Activated CD8-positive, alpha-beta memory T cell treated with anti-CD3 and anti-CD28 coated beads, Interleukin-2, amount 10 ng/mL, durations not matched to agents 7 days and 5 days (primary cell): Measurements from ENCODE around the gene ARMCX4. TPM values are rescaled to one million over a fixed set of nuclear protein-coding genes. Genes with fewer than 3 reads are reported as not detected.

ENCODE experiments used
- ATAC-seq: fragments of 150-1000 bp; cut with Tn5 transposase; one replicate; pipeline ENCODE4 v1.10.0; 2021; ENCODE audit warnings: moderate library complexity
- CTCF ChIA-PET: fragments of 350-600 bp; sonication (Branson Sonifier 250); formaldehyde crosslinking; loops from one replicate; lab custom pipeline; 2021; ENCODE audit warnings: antibody characterized with exemption; lab: Charles Lee
- DNase-seq: peaks from one replicate; pipeline ENCODE4 v3.0.0-alpha.2; 2020
- H3K27ac Mint-ChIP-seq: one replicate; pipeline ENCODE4 v1.8.0; 2021; ENCODE audit warnings: mild to moderate bottlenecking, mixed read lengths
- H3K27me3 Mint-ChIP-seq: one replicate; pipeline ENCODE4 v1.8.0; 2021; ENCODE audit warnings: mixed read lengths
- H3K36me3 Mint-ChIP-seq: one replicate; pipeline ENCODE4 v1.8.0; 2021; ENCODE audit warnings: mild to moderate bottlenecking, mixed read lengths
- H3K4me1 Mint-ChIP-seq: one replicate; pipeline ENCODE4 v1.8.0; 2021; ENCODE audit warnings: mixed read lengths
- H3K4me3 Mint-ChIP-seq: one replicate; pipeline ENCODE4 v1.8.0; 2021; ENCODE audit warnings: mild to moderate bottlenecking, moderate library complexity, mixed read lengths
- H3K9me3 Mint-ChIP-seq: one replicate; pipeline ENCODE4 v1.8.0; 2022; ENCODE audit warnings: low read depth, mixed read lengths
- total RNA-seq, 2 experiments: library from RNA; stranded (reverse); gene quantifications; one replicate each; pipeline ENCODE4 v1.2.3, GENCODE V29; 2021

Gene ARMCX4
- 1 to 10 TPM; 1.8 to 2.4 TPM for total RNA-seq

DNA sequence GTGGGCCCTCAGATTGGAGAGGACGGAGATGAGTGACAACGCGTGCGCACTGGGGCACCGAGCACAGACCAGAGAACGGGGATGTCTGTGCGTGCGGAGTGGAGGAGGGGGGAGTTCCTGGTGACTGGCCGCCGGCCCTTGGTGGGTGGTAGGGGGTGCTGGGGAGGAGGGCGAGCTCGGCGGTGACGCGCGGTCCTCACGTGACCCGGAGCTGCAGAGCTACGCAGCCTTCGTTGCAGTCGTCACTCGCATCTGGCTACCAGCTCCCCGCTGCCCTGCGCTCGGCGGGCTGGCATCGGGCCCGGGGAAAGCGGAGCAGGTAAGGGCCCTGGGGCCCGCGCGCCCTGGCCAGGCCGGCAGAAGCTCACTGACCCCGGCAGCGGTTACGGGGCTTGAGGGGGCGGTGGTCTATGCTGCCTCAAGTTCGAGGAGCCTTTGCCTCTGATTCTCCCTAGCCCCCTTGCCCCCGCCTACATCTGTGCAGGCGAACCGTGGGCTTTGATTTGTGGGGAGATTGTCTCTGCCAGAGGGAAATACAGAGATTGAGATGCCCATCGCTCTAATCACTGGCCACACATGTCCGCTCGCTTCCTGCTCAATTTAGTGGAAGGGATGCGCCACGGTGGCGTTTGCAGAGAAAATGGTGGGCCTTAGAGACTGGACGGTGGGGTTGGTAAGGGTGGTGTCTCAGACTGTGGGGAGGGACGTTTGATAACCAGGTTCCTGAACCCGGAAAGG is at the start of gene ARMCX4:
TSS of gene ARMCX4 (plus strand) at position 245 of the 738 bp plus-strand sequence. CDS start 3,134 bp downstream, outside the sequence.
- CTCF ChIA-PET, result no interaction called here

DNA sequence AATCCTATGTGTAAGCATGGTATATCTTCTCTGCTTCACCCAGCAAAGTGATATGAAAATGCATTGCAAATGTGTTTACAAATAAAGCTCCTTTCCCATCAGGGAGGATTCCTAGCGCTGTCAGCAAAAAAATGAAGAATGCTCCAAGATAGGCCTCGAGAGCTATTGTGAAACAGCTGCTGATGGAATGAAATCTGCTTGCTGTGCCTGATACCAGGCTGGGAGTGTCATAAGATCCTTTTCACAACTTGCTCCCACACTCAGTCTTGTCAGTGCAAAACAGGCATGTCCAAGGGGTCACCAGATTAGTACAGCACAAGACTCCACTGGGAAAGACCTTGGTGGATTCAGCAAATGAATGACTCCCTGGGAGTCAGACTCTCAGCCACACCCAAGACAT is 43.2 kb upstream of the ARMCX4 start:
- no peaks in the 10 kb centered on the region for H3K27me3 Mint-ChIP-seq
- no peak overlapping the region for H3K4me3 Mint-ChIP-seq
- no peaks in the 10 kb centered on the region for H3K9me3 Mint-ChIP-seq
- ATAC-seq (no peak), DNase-seq (no peak)
- CTCF ChIA-PET, result no interaction called here
- no peak overlapping the region for H3K27ac Mint-ChIP-seq
- H3K4me1 Mint-ChIP-seq, result peaks cover 2% of the 10 kb centered on the region
- peaks cover 8% of the 10 kb centered on the region for H3K36me3 Mint-ChIP-seq

More for the DNA sequence above, at the start of gene ARMCX4:
- DNase-seq (peak; percentile 40), ATAC-seq (peak; percentile 39)
- H3K4me3 Mint-ChIP-seq, result peak within 1 kb of the TSS; percentile 64
- peaks cover 6% of the 10 kb centered on the region for H3K4me1 Mint-ChIP-seq
- H3K9me3 Mint-ChIP-seq, result no peaks in the 10 kb centered on the region
- H3K36me3 Mint-ChIP-seq, result no peaks in the 10 kb centered on the region
- H3K27me3 Mint-ChIP-seq, result peaks cover 8% of the 10 kb centered on the region
- H3K27ac Mint-ChIP-seq, result no peak within 1 kb of the TSS

DNA sequence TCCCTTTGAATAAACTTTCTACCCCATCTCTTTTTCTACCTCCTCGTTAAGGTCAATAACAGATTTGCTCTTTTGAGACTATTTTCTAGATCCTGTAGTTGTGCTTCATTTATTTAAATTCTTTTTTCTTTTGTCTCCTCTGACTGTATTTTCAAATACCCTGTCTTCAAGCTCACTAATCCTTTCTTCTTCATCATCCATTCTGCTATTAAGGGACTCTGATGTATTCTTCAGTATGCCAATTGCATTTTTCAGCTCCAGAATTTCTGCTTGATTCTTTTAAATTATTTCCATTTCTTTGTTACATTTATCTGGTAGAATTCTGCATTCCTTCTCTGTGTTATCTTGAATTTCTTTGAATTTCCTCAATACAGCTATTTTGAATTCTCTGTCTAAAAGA is 36.0 kb upstream of the ARMCX4 start:
- H3K4me3 Mint-ChIP-seq, result no peak overlapping the region
- no peak for ATAC-seq
- H3K27me3 Mint-ChIP-seq, result no peaks in the 10 kb centered on the region

DNA sequence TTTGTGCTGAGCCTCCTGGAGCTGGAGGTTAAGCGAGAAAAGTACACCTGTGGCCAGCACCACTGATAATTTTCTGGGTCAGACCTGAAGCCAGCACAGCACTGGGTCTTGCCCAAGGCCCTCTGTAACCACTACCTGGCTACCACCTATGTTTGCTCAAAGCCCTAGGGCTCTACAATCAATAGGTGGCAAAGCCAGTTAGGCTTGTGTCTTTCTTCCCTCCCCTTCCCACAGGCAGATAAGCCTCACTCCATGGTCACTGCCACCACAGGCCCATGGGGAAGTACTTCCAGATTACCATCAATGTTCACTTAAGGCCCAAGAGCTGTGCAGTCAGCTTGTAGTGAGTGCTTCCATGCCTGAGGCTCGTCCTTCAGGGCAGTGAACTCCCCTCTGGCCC is 35.2 kb upstream of the ARMCX4 start:
- no peak for DNase-seq
- no peak for ATAC-seq
- peaks cover 3% of the 10 kb centered on the region for H3K36me3 Mint-ChIP-seq
- no peak overlapping the region for H3K27ac Mint-ChIP-seq
- H3K27me3 Mint-ChIP-seq, result no peaks in the 10 kb centered on the region
- peaks cover 2% of the 10 kb centered on the region for H3K4me1 Mint-ChIP-seq
- no peak overlapping the region for H3K4me3 Mint-ChIP-seq
- CTCF ChIA-PET, result no interaction called here
- no peaks in the 10 kb centered on the region for H3K9me3 Mint-ChIP-seq

More for the DNA sequence above, 36.0 kb upstream of the ARMCX4 start:
- Mint-ChIP-seq H3K4me1 (peaks cover 2% of the 10 kb centered on the region), H3K9me3 (no peaks in the 10 kb centered on the region), H3K27ac (no peak overlapping the region), H3K36me3 (peaks cover 5% of the 10 kb centered on the region)
- DNase-seq, result no peak
- CTCF ChIA-PET, result no interaction called here

DNA sequence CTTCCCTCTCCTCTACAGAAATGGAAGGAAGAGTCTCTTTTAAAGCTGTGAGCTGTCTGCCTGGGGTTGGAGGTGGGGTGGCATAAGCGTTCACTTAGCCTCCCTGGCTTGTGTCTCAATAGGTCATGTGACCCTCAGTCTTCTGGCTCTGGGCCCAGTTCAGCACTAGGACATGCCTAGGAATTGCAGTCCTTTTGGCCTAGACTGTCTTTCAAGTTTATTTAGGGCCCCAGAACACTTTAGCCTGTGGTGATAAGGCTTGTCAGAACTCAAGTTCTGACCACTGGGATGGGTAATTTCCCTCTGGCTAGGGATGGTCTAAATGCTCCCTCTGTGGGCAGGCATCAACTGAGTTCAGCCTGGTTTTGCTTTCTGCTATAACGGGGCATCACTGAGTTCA is 34.3 kb upstream of the ARMCX4 start:
- Mint-ChIP-seq H3K4me3 (no peak overlapping the region), H3K27ac (no peak overlapping the region), H3K4me1 (peaks cover 2% of the 10 kb centered on the region), H3K9me3 (no peaks in the 10 kb centered on the region), H3K36me3 (peaks cover 3% of the 10 kb centered on the region), H3K27me3 (no peaks in the 10 kb centered on the region)
- CTCF ChIA-PET, result no interaction called here
- DNase-seq (no peak), ATAC-seq (no peak)

DNA sequence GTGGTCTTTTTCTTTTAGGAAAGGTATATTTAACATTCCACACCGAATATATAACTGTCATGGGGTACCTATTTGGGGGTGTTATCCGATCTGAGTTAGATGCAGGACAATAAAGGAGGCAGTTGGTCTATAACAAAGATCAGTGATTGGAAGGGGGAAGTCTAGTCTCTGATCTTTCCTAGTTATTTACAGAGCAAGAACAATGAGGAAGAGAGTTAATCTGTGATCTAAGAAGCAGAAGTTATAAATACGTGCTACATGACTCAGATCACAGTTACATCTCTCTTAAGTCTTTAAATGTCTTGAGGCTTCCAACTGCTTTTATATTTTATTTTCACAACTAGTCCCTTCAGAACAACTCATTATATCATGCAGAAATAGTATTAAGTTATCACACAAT is 33.2 kb upstream of the ARMCX4 start:
- Mint-ChIP-seq H3K4me1 (no peaks in the 10 kb centered on the region), H3K4me3 (no peak overlapping the region), H3K27me3 (no peaks in the 10 kb centered on the region), H3K36me3 (peaks cover 3% of the 10 kb centered on the region), H3K27ac (no peak overlapping the region), H3K9me3 (no peaks in the 10 kb centered on the region)
- ATAC-seq (no peak), DNase-seq (no peak)
- CTCF ChIA-PET, result no interaction called here

DNA sequence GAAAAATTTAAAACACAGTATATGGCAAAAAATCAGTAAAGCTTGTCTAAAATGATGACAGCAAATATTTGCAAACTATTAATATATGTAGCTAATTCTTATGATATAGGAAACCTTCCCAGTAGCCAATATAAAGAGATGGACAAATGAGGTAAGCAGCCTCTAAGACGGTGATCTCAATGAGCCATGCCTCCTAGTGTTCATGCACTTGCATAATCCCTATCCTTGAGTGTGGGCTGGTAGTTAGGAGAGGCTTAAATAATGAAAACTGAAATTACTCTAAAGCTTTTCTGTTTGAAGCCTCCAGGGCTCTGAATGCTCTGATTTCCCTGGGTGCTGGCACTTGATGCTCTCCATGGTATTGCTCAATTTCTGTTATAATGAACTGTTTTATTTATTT is 24.6 kb upstream of the ARMCX4 start:
- H3K27ac Mint-ChIP-seq, result no peak overlapping the region
- no peak for ATAC-seq
- CTCF ChIA-PET, result no interaction called here
- H3K27me3 Mint-ChIP-seq, result no peaks in the 10 kb centered on the region
- H3K4me3 Mint-ChIP-seq, result no peak overlapping the region
- H3K4me1 Mint-ChIP-seq, result no peaks in the 10 kb centered on the region
- no peaks in the 10 kb centered on the region for H3K36me3 Mint-ChIP-seq
- DNase-seq, result no peak
- H3K9me3 Mint-ChIP-seq, result no peaks in the 10 kb centered on the region

DNA sequence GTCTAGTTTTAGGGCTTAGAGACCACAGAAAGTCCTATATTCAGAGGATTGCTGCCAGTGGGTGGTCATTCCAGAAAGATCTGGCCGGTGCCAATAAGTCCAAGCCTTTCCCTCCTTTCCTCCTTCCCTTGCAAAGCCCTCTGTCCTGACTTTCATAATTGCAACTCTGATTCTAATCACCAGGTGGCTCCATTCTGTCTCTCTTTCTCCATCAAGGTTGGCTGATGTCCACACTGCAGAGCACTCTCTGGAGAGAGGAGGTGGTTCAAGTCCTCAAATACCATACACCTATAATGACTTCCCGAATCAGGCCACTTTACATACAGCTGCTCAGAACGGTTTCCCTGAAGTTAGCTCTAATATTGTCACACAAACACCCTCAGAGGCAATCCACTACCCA is 22.4 kb upstream of the ARMCX4 start:
- H3K4me3 Mint-ChIP-seq, result no peak overlapping the region
- DNase-seq (no peak), ATAC-seq (no peak)
- no peaks in the 10 kb centered on the region for H3K4me1 Mint-ChIP-seq
- CTCF ChIA-PET, result no interaction called here
- H3K27ac Mint-ChIP-seq, result no peak overlapping the region
- H3K9me3 Mint-ChIP-seq, result no peaks in the 10 kb centered on the region
- H3K36me3 Mint-ChIP-seq, result no peaks in the 10 kb centered on the region
- no peaks in the 10 kb centered on the region for H3K27me3 Mint-ChIP-seq

DNA sequence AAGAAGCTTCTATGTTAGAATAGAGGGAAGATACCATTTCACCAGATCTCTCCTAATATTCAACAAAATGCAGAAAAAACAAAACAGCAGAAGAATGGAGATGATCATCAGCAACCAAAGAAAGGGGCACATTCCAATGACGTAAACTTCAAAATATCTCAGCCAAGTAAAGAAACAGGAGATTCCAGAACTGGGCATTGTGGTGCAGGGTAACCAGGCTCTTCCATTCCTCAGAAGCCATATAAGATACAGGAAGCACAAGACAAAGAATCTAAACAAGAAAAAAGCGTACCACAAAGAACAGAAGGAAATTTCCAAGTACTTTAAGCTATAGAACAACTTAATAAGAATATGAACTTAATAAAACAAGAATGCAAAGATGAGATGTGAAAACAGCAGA is 6.9 kb upstream of the ARMCX4 start:
- ATAC-seq (no peak), DNase-seq (no peak)
- CTCF ChIA-PET, result no interaction called here
- no peaks in the 10 kb centered on the region for H3K36me3 Mint-ChIP-seq
- H3K4me3 Mint-ChIP-seq, result no peak overlapping the region
- H3K27me3 Mint-ChIP-seq, result no peaks in the 10 kb centered on the region
- H3K27ac Mint-ChIP-seq, result no peak overlapping the region
- H3K9me3 Mint-ChIP-seq, result no peaks in the 10 kb centered on the region
- H3K4me1 Mint-ChIP-seq, result no peaks in the 10 kb centered on the region

DNA sequence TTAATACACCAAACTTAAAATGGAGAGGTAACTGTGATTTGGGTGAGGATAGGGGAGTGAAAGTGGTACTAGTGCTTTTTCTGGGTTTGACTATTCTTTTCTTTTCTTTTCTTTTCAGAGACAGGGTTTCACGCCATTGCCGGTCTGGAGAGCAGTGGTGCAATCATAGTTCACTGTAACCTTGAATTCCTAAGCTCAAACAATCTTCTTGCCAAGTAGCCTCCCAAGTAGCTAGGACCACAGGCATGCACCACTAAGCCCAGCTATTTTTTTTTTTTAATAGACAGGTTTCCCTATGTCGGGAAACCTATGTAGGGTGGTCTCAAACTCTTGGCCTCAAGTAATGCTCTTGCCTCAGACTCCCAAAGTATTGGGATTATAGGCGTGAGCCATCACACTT is 3.0 kb upstream of the ARMCX4 start:
- Mint-ChIP-seq H3K9me3 (no peaks in the 10 kb centered on the region), H3K27me3 (peaks cover 8% of the 10 kb centered on the region), H3K4me1 (peaks cover 6% of the 10 kb centered on the region), H3K27ac (no peak overlapping the region), H3K4me3 (no peak overlapping the region), H3K36me3 (no peaks in the 10 kb centered on the region)
- CTCF ChIA-PET, result no interaction called here
- ATAC-seq, result no peak
- DNase-seq, result no peak

DNA sequence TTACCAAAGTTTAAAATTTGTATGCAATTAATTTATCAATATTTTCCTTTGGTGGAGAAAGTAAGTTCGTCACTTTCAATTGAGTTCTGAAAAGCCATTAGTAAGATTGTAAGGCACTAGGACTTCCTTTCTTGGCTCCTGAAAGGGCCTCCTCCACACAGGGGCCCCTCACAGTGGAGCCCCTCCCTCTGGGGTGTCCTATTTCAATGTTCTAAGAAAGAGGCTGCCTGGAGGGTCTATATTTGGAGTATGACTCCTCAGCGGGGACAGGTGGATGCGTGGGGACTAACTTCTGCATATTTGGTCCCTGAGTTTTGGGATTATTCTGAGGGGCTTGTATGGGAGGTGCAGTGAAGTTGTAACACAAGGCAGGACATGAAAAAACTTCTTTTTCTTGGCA is 1.6 kb upstream of the ARMCX4 start:
- no peak overlapping the region for H3K4me3 Mint-ChIP-seq
- no peaks in the 10 kb centered on the region for H3K36me3 Mint-ChIP-seq
- no peaks in the 10 kb centered on the region for H3K9me3 Mint-ChIP-seq
- no peak for DNase-seq
- peaks cover 6% of the 10 kb centered on the region for H3K4me1 Mint-ChIP-seq
- CTCF ChIA-PET, result interaction anchor here (0.7 kb wide), 1 partner anchor 11 kb away, joined by 3 read pairs; no protein-coding TSS in a partner anchor
- no peak overlapping the region for H3K27ac Mint-ChIP-seq
- peaks cover 8% of the 10 kb centered on the region for H3K27me3 Mint-ChIP-seq
- no peak for ATAC-seq

DNA sequence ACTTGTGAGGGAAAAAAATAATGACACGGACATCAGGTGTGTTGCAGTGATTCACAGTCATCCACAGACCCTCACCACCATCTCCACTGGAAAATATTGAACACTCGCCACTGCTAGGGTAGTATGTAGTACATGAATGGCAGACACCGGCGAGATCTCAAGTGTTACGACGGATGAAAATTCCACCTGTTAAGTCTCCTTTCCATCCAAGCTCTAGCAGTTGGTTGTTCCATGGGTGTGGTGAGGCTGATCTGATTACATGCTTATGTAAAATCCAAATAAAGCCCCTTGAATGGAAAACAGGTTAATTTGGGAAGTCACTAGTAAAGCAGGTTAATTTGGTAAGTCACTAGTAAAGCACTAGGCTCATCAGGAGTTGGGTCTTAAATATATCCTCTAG is 1.1 kb upstream of the ARMCX4 start:
- no peak for DNase-seq
- CTCF ChIA-PET, result no interaction called here
- peaks cover 8% of the 10 kb centered on the region for H3K27me3 Mint-ChIP-seq
- no peak for ATAC-seq
- H3K4me1 Mint-ChIP-seq, result peaks cover 6% of the 10 kb centered on the region
- H3K36me3 Mint-ChIP-seq, result no peaks in the 10 kb centered on the region
- no peaks in the 10 kb centered on the region for H3K9me3 Mint-ChIP-seq
- no peak overlapping the region for H3K27ac Mint-ChIP-seq
- no peak overlapping the region for H3K4me3 Mint-ChIP-seq

DNA sequence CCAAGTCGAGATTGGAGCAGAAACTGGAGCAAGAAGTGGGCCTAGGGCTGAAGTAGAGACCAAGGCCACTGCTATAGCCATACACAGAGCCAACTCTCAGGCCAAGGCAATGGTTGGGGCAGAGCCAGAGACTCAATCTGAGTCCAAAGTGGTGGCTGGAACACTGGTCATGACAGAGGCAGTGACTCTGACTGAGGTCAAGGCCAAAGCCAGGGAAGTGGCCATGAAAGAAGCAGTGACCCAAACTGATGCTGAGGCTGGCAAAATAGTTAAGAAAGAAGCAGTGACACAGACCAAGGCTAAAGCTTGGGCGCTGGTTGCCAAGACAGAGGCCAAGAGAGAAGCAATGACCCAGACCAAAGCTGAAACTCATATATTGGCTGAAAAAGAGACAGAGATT is 3.5 kb downstream of the ARMCX4 start:
- DNase-seq, result no peak
- no peaks in the 10 kb centered on the region for H3K36me3 Mint-ChIP-seq
- H3K4me3 Mint-ChIP-seq, result no peak overlapping the region
- no peak for ATAC-seq
- H3K4me1 Mint-ChIP-seq, result peaks cover 6% of the 10 kb centered on the region
- peaks cover 8% of the 10 kb centered on the region for H3K27me3 Mint-ChIP-seq
- H3K9me3 Mint-ChIP-seq, result no peaks in the 10 kb centered on the region
- CTCF ChIA-PET, result no interaction called here
- H3K27ac Mint-ChIP-seq, result no peak overlapping the region

DNA sequence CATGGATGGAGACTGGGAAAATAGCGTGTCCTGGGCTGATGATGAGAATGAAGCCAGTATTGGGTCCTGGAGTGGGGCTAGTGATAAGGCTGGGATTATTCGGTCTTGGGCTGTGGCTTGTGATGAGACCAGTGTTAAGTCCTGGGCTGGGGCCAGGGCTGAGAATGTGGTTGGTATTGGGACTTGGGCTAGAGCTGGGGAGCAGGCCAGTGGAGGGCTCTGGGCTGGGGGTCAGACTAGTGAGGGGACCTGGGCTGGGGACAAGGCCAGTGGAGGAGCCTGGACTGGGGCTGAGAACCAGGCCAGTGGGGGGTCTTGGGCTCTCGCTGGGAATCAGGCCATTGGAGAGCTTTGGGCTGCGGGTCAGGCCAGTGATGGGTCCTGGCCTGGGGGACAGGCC is 6.7 kb downstream of the ARMCX4 start:
- H3K36me3 Mint-ChIP-seq, result no peaks in the 10 kb centered on the region
- DNase-seq (no peak), ATAC-seq (no peak)
- H3K4me1 Mint-ChIP-seq, result no peaks in the 10 kb centered on the region
- H3K9me3 Mint-ChIP-seq, result no peaks in the 10 kb centered on the region
- CTCF ChIA-PET, result no interaction called here
- no peak overlapping the region for H3K27ac Mint-ChIP-seq
- no peaks in the 10 kb centered on the region for H3K27me3 Mint-ChIP-seq
- H3K4me3 Mint-ChIP-seq, result no peak overlapping the region
